ENCODE results near the gene ZBTB7C.

The ZBTB7C gene

DNA sequence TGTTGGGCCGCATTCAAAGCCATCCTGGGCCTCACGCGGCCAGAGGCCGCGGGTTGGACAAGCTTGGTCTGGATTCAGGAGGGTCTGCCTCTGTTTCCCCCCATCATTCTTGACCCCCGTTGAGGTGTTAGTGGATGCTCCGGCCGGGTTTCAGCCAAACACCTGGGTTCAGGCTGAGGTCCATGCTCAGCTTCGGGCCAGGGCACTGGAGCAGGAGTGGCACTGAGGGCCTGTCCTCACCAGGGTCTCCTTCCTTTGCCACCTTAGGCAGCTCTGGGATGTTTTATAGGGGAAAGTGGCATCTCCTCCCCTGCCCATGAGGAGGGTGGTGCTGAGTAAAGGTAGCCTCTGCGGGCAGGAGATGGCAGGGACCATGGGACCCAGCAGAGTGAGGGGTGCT, 401.8 kb downstream of the ZBTB7C start:
- no peak for DNase-seq

DNA sequence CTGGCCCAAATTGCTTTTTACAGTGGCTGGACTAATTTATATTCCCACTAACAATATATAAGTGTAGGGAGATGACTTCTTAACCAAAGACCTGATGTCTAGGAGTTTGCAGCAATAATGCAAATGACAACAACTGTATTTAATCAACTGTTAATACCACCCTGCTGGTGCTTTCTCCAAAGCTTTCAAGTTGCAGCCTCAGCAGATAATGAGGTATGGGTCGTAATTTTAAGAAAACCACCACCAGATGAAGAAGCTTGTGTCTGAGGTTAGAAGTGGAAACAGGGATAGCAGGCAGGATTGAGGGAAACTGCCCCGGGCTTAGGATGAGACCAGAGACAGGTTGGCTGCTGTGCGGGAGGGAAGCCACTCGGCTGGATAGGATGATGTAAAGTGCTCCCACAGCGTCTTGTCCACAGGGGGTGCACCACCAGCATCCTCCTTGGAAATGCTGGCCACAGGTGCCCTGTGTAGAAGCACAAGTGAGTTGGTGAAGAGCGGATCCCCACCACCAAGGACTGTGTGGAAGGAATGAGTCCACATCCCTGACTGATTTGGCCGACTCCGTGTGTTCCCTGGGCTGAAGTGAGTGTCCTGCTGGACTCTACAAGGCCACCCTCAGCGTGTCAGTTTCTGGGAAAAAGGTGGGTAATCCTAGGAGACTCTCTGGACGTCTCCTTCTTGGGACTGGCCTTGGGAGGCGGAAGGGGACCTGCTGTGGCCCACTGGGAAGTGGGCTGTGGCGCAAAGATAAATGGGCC, 402.6 kb downstream of the ZBTB7C start:
- DNase-seq = no peak

GRCh38 chr18:48004577-48004976, 404.6 kb downstream of the ZBTB7C start:
- DNase-seq = no peak

GRCh38 chr18:48003426-48004349, 405.5 kb downstream of the ZBTB7C start:
- DNase-seq = no peak

DNA sequence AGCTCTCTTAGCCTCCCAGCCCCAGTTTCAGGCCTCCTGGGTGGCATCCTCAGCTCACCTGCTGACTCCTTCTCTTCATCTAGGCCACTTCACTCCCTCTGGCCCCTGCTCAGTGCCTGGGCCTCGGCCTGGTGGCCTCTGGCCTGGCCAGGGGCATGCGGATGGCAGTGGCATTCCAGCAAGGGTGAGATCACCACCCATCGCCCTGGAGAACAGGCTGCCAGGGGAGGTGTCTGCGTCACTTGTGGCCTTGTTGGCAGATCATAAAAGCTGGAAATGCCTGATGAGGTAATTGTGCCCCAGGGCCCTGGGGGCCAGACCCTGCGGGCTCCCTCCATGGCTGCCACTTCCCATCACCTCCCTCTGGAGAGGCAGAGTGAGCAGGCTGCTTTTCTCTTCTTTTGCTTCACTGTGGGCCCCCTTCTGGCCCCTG, 406.2 kb downstream of the ZBTB7C start:
- no peak for DNase-seq

GRCh38 chr18:48000701-48001100, 408.5 kb downstream of the ZBTB7C start:
- no peak for DNase-seq

DNA sequence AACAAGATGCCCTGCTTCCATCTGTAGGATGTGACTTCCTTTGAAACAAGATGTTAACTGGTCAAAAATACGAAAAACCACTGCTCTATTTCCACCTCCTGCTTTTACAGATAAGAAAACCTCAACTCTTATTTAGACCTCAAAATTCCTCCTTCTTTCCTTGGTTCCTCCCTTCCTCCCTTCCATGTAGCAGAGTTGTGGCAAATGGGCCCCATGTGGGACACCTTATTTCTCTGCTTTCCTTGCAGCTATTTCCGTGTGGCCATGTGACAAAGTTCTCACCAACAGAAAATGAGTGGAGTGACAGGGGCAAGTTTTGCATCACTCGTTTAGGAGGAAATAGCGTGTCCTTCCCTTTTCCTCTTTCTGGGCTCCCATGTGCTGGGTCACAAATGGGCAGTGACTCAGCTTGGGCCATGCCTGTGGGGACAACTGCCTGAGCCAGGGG, 409.4 kb downstream of the ZBTB7C start:
- no peak for DNase-seq

DNA sequence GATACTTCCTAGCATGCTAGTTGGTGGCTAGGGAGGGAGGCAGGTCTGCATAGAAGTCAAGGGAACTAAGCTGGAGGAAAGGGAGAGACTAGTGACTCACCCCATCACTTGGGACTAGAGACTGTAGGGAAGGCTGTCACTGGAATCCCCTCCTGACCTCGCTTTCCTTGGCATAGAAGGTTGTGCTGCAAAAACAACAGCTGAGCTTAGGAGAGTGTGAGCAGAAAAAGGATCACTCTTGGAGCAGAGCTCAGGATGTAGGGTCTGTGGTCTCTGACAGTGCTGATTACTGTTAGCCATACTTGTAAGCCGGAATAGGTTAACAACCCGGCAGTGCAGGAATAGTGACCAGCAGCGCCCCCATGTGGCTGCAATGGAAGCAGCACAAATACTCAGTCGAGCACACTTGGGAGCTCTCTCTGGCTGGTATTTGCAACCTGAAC, 411.8 kb downstream of the ZBTB7C start:
- peak; percentile 68 to 71 for DNase-seq

- DNase-seq = no peak
These were observed 413.1 kb downstream of the ZBTB7C start for GRCh38 chr18:47996091-47996541.

DNA sequence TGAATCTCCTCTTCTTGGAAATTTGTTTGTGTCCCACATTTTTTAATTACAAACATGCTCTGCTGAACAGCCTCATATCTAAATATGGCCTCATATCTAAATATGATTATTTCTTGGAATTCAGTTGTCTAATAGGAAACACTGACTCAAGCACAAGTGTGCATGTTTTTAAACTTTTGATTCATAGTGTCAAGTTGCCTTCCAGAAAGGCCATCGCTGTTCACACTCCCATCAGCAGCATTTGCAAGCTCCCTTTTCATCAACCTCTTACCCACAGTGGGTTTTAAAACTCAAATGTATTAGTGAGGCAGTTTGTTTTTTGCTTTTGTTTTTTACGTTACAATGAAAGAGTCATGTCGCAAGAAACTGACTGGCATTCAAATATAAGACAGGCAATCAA, 413.5 kb downstream of the ZBTB7C start:
- DNase-seq = no peak

DNA sequence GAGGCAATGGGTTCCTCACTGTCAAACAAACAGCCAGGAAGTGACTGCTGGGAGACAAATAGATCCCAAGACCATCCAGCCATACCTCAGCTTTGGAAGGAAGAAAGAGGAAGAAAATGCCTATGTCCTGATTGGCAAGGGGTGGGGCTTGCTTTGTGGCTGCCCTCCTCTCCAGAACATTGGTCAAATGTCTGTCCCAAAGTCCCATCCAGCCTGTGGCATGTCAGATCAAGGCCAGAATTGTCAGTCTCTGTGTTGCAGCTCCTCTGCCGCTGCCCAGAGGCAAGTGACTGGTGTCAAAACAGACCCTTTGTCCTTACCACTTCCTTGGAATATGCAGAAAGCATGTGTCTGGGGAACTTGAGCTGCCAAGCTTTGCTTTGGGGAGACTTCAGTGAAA, 415.8 kb downstream of the ZBTB7C start:
- no peak for DNase-seq

DNA sequence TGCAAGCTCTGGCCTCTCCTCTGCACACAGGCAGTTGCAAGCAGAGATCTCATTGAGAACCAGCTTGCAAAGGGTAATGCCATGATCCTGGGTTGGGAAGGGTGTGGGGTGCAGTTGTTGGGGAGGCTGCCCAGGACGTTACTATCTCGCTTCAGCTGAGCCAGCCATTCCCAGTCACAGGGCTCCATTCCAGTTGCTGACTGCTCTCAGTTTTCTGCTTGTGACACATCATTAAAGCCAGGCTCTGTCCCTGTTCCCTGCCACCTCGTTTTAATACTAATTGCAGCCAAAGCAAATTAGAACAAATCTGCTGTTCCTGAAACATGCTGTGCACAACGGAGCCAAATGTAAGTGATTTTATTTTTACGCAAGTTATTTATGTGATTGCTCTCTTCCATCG, 416.2 kb downstream of the ZBTB7C start:
- no peak for DNase-seq

GRCh38 chr18:47992266-47992665, 416.9 kb downstream of the ZBTB7C start:
- DNase-seq = no peak

GRCh38 chr18:47990981-47991380, 418.2 kb downstream of the ZBTB7C start:
- DNase-seq = no peak

GRCh38 chr18:47987388-47987699, 421.8 kb downstream of the ZBTB7C start:
- no peak for DNase-seq

- no peak for DNase-seq
These were observed 422.4 kb downstream of the ZBTB7C start for GRCh38 chr18:47986620-47987387.

- no peak for DNase-seq
These were observed 423.3 kb downstream of the ZBTB7C start for GRCh38 chr18:47985866-47986265.

DNA sequence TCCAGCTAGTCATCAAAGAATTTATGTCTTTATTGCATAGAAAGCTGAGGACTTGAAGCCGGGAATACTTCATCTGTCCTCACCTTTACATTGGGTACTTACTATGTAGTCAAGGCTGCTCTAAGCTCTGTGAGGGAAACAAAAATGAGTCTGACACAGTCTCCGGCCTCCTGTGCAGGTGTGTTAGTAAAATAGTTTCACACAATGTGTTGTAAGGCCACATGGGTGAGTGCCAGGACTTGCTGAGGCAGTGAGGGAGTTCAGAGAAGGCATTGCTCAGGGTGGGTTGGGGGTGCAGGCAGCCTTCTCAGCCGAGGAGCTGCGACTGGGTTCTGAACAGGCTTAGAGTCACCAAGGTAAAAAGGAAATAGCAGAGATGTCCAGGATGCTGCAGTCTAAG, 424.2 kb downstream of the ZBTB7C start:
- DNase-seq = no peak

- DNase-seq = no peak
These were observed 425.2 kb downstream of the ZBTB7C start for GRCh38 chr18:47983946-47984345.

DNA sequence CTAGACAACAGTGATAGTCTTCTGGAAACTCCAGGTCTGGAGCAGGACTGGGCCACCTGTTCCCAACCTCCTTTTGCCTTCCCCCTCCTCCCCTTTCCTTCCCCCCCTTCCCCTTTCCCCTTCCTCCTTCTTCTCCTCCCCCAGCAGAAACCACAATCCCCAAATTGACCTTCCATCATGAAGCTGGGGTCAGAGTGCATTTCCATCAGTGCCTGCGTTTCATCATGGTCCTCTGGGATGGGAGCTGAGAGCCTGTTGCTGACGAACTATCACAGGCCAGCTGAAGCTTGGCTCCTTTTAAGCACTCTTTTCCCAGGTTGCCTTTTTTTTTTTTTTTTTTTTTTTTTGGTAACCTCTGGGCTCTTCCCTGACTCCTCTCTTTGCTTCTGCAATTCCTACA, 426.1 kb downstream of the ZBTB7C start:
- no peak for DNase-seq

DNA sequence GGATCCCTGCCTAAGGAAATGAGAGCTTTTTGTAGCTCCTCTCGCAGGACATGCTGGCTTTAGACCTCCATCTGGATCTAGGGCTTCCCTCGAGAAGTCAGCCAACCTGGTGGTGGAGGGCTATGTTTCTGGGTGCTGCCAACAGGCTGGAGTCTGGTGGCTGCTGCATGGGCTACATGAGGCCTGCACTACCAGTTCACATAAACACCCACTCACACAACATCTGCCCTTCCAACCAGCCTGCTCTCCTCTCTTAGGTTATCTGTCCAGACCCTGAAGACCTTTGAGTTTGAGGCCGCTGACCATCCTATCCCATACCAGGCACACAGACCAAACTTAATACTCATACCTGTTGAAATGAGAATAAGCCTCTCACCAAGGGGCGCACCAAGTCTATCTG, 427.4 kb downstream of the ZBTB7C start:
- no peak for DNase-seq

DNA sequence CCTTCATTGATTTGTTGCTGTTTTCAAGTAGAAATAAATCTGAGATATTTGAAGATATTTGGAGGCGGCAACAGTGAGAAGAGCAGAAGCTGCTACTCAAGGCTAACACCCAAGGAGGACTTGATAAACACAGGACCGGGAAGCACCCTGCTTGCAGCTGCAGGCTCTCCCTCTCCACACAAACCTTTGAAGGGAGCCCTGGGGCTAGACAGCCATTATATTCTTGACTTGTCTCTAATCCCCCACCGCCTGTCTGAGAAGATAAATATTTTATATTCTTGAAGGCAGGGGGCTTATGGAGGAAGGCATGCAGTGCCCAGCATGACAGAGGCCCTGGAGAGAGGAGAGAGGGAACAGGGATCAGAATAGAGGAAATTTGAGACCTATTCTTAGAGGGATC, 427.9 kb downstream of the ZBTB7C start:
- no peak for DNase-seq

- no peak for DNase-seq
These were observed 429.5 kb downstream of the ZBTB7C start for GRCh38 chr18:47979611-47980200.
